HG02852 (cell line): ENCODE measurements around the gene POU5F1.

Experiments used
- ATAC-seq: cut with Tn5 transposase; IDR thresholded peaks from one replicate; pipeline ENCODE4 v1.9.1; 2021; ENCODE audit warnings: mild to moderate bottlenecking, moderate library complexity; ENCODE audit not compliant: unreplicated experiment

Gene POU5F1

DNA sequence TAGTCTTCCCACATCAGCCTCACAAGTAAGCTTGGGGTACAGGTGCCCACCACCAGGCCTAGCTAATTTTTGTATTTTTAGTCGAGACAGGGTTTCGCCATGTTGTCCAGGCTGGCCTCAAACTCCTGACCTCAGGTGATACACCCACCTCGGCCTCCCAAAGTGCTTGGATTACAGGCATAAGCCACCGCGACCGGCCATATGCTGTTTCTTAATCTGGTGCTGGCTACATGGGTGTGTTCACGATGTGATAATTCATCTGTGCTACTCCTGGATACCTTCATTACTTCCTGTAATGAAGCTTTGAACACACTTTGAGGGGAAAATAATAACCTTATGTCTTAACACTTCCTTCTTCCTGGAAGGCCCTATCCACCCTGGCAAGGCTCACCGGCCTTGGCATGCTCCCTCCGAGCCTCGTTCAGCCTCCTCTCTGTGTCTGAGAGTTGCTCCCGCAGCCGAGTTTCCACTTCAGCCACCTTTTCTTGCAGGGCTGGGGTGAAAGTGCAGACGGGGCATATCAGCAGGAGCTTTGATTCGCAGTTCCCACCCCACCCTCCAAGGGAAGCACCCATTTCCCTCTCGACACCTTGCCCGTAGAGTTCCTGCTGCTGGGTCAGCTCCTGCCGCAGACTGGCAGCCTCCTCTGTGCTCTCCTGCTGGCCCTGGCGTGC lies 26.0 kb downstream of the POU5F1 start:
- ATAC-seq: no peak

DNA sequence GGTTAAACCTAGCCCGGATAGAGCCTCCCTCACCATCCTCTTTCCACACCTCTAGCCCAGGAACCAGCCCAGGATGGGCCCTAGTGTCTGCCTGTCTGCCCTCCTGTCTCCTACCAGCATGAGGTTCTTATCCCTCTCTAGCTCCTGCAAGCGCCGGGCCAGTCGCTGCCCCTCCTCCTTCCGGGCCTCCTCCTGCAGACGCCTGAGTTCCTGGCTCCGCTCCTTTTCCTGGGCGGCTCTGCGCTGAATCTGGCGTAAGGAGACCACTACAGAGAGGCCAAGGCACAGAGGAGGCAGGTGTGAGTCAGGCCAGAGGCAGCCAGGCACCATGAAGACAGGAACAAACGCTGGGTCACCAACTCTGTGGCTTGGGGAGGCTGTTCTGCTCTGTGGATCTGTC lies 27.3 kb downstream of the POU5F1 start:
- no peak for ATAC-seq

DNA sequence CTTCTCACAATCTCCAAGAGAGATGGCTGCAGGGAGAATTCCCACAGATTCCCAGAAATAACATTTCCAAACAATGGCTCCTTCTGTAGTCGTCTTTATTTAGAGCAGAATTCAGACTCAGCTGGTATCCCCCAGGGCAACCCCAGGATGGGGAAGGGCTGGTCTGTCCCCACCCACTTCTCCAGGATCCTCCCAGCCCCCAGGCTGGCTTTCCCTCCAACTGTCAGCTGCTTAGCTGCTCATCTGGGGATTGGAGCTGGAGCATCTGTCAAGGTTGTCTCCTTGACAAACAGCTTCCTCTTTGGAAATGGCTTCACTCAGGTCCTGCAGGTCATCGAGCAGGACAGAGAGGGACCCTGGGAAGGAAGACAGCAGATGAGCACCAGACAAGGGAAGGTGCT lies 28.1 kb downstream of the POU5F1 start:
- ATAC-seq: no peak

DNA sequence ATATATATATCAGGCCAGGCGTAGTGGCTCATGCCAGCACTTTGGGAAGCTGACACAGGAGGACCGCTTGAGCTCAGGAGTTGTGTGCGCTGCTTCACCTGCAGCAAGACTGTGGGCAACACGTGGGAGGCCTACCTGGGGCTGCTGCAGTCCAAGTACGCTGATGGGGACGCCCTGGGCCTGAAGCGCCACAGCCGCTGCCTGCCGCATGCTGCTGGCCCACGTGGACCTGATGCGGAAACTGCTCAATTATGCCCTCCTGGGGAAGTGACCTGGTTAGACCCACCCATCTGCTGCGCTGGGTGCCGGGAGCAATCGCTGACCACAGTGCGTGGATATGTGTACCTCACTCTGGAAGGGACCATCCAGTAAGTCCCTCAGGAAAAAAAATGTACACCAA lies 29.8 kb downstream of the POU5F1 start:
- ATAC-seq: no peak

DNA sequence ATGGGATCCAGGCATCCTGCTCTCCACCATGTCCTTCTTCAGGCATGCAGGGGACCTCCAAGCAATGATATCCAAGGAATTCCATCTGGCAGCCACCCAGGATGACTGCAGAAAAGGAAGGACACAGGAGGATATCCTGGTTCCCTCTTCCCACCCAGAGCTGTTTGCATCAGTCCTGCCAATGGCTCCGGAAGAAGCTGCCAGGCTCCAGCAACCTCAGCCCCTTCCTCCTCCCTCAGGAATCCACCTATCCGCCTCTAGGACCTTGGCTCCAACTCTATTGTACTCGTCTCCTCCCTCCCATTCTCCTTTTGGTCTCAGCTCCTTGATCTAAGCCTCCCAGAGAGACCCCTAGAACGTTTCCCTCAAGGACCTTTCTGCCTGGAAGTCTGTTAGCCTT lies 30.9 kb downstream of the POU5F1 start:
- ATAC-seq: no peak

DNA sequence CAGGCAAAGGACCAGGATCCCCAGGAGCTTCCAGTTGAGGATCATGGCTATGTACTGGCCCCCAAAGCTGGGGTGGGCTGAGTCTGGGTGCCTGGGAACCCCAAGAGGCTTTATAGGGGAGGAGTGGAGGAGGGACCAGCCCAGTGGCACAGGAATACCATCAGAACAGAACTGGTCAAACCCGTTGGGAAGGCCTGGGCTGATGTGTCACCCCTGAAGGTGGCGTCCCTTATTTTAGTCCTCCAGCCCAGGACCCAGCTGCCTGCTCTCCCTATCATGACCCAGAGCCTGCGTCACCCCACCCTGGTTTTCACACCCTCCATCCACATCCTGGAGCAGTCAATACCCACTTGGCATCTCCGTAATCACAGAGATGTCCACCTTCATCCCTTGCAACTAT lies 31.5 kb downstream of the POU5F1 start, which contains the start of gene PSORS1C2:
PSORS1C2 (minus strand) TSS at position 85 of the 400 bp plus-strand sequence; CDS start at position 45, 40 bp downstream.
- ATAC-seq: no peak

DNA sequence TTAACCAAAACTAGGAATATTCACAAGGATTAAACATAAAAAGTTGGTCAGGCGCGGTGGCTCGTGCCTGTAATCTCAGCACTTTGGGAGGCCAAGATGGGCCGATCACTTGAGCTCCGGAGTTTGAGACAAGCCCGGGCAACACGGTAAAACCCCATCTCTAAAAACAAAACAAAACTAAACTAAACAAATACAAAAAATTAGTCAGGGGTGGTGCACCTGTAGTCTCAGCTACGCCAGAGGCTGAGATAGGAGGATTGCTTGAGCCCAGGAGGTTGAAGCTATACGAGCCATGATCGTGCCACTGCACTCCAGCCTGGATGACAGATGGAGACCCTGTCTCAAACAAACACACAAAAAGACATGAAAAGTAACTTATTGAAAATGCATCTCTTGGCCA lies 34.8 kb downstream of the POU5F1 start:
- ATAC-seq: no peak

DNA sequence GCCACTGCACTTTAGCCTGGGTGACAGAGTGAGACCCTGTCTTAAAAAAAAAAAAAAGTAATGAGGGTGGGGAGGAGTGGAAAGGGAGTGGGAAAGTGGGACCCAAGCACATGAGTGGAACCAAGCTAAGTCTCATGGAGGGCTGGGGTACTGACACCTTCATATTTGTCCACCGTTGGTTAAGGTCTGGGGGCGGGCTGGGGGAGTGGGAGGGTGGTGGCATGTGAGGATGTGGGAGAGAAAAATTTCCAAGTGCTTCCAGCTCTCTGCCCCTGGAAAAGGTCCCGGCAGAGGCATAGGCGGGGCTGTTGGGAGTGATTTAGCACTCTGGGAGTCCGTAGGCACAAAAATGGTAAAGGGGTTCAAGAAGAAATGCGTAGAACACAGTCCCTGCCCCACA lies 37.7 kb downstream of the POU5F1 start:
- ATAC-seq: no peak

DNA sequence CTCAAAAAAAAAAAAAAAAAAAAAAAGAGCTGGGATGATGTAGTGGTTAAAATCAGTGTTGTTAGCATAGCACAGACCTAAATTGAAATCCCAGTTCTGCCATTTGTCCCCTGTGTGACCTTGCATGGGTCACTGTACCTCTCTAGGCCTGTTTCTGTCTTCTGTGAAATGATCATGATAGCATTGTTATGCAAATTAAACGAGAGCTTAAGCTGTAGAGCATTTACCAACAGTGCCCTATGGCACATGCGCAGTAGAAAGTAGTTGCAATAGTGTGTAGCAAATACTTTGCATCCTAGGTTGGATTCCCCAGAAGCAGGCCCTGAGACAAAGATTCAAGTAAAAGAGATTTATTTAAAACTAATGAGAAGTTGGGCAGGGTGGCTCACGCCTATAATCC lies 38.9 kb downstream of the POU5F1 start:
- no peak for ATAC-seq

DNA sequence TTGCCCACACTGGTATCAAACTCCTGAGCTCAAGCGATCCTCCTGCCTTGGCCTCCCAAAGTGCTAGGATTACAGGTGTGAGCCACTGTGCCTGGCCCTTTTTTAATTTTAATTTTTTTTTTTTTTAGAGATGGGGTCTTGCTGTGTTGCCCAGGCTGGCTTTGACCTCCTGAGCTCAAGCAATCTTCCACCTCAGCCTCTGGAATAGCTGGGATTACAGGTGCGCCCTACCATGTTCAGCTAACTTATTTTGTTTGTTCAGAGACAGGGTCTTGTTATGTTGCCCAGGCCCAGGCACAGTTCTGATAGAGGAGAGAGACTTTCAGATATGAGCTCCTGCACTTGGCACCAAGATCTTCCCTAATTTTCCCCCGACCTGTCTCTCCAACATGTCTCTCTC lies 39.7 kb downstream of the POU5F1 start:
- ATAC-seq: no peak

DNA sequence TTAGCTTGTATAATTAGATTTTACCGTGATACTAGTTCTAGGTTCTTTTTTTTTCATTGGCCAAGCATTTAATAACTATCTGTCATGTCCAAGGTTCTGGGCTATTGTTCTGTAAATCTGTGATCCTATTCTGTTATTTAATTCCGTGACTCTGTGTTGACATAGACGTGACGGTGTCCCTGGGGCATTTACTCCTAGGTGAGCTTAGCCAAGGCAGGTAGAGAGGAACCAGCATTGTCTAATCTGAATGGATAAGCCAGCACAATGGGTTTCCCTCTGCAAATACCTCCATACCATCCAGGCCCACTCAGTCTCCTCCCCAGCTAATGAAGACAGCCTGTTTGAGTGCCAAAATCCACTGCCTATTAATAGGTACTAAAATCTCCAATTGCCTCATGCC lies 41.4 kb downstream of the POU5F1 start:
- ATAC-seq: no peak

DNA sequence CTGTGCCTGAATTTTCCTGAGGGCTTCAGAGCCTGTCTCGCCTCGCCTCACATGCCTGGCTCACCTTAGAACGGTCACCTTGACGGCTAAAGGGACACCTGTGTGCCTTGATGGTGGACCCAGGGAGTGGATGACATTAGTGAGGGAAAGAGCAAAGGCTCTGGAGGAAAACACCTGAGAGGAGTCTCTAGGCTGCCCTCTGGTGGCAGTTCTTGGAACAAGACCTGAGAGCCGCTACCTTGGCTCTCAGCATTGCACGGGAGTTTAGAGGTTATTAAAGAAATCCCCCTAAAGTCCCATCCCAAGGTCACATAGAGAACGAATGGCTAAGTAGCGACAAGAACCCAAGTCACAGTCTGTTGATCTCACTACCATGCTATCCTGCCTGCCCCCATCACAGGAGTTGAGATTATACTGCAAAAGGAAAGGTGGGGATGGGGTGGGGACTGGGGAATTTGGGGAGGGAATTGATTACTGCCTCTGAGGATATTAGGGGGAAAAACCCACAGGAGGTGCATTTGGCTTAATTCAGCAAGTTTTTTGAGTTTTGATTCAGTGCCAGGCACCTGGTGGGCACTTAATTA lies 42.3 kb downstream of the POU5F1 start:
- no peak for ATAC-seq

DNA sequence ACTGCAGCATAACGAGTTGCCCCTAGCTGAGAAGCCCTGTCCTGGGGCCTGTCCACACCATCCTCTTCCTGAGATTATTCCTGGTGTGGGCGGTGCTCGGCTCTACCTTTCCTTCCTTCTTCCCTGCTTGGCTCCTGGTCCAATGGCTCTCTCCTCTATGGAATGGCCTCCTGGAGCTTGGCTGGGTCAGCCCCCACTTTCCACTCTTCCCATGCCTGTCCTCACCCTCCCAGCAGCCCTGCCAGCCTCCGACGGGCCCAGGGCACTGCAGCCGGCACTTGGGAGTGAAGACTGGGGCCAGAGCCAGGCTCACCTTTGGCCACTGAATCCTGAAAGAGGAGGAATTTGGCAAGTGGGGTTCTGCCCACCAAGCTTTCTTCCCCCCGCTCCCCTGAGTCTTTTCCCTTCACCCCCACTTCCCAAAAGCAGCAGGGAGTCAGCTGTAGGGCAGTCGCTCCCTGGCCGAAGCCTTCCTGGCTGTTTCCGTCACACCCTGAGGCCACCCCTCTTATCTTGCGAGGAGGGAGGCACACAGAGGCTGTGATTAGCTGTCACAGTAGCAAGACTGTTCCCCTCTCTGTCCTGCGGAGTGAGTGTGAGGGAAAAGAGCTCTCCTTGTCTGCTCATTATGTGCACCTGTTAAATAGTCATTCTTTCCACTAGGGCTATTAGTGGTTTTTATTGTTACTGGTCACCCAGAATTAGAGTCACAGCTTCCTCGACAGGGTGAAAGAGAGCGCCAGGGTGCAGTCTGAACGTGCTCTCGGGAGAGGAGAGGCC lies 43.9 kb downstream of the POU5F1 start:
- no peak for ATAC-seq

DNA sequence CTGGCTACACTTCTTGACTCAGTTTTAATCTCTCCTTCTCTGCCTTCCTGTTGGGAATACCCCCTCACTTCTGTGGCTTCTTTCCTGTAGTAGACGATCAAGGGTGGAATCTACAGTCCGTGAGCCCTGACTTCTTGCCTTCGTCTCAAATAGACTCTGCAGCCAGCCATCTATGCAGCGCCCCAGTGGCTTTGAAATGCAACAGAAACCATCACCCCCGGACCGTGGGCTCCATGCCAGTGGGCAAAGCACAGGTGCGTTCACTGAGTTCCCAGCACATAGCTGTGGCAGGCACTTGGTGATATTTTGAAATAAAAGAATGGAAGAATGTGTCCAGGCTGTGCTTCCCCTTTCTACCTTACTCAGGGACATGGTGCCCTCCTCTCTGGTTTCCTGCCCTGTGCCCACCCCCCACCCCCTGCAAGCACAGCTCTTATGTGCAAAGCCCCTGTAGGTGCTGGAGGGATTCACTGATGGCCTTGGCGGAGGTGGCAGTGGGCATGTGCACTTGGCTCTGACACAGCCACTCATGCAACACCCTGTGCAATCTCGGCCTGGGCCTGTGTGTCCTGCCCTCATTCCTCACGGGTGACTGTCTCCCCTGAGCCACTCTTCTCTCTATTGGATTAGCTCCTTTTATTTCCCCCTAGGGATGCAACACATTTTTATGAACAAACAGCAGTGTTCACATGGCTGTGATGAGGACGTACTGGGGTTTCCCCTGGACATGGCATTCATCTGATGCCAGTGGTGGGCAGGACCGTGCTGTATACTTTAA lies 44.7 kb downstream of the POU5F1 start:
- ATAC-seq: no peak

DNA sequence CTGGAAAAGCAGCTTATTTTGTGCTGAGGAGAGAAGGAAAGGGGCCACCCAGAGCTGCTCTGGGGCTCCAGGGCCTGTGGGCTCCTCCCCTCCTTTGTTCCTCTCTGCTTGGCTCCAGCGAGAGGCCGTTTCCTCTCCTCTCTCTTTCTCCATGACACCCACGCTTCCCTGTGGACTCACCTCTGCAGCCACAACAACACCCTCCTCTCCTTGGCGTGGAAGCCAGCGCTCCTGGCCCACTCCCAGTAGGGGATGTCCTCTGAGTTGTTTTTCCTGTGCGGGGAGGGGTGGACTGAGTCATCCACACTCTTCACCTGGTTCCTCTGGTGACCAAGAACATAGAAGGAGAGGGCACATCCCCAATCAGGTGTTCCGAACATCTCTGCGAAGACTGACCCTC lies 45.3 kb downstream of the POU5F1 start:
- no peak for ATAC-seq

DNA sequence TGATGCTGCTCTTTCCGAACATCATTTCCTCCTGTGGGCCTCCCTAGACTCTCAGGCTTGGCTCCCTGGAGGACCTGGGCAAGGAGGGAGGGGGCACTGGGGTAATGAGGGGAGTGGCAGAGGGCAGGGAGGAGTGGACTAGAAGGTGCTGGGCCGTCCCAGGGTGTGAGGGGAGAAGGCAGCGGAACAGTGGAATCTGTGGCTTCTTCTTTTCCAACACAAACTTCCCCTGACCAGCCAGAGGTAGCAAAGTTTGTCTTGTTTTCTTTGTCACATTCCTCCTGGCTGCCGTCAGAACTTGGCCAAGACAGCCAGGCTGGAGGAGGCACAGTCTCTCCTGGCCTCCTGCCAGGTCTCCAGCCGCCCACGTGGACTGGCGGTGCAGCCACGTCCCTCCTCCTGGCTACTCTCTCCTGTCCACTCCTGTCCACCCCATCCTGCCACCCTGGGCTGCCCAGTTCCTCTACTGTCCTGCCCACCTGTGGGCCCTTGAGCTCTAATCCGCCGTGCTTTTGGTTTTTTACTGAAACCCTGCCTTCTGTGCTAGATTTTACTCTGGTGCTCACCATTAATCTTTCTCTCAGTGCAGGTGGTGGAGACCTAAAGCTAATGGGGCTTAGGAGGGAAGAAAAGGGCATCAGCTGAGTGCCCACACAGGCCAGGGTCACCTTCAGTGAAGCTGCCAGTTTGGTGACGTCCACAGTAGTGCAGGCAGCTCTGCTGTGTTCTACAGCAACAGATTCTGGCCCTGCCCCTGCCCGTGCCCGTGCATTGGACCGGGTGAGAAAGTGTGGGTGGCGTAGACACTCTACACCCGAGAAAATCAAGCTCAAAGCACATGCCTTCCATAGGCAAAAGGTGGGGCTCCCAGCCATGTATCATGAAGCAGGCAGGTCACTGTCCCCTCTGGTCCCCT lies 47.4 kb downstream of the POU5F1 start:
- ATAC-seq: no peak

DNA sequence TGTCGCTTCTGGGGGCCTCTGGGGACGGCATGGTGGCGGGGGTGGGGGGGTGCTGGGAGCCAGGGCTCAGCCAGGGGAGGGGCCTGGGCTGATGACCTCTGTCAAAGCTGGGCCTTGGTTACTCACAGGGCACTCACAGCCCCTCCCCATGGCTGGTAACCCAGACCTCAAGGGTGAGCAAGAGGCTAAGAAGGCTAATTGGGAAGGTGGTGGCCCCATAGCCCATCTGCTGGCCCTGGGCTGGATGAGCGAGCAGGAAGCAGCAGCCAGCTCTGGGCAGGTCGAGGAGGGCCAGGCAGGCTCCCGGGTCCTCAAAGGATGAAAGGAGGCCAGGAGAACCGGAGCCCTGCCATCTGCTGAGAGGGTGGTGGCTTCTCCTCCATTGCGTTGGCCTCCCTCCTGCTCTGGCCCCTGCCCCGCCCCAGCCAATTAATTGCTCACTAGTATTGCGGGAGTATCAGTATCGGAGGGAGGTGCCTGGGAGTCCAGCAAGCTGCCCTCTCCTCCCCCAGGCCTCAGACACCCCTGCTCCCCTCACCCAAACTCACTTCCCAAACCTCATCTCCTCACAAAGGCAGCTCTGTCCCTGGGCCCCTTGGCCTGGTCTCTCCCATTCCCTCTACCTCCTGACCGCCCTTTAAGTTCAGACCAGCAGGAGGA lies 49.2 kb downstream of the POU5F1 start:
- no peak for ATAC-seq

DNA sequence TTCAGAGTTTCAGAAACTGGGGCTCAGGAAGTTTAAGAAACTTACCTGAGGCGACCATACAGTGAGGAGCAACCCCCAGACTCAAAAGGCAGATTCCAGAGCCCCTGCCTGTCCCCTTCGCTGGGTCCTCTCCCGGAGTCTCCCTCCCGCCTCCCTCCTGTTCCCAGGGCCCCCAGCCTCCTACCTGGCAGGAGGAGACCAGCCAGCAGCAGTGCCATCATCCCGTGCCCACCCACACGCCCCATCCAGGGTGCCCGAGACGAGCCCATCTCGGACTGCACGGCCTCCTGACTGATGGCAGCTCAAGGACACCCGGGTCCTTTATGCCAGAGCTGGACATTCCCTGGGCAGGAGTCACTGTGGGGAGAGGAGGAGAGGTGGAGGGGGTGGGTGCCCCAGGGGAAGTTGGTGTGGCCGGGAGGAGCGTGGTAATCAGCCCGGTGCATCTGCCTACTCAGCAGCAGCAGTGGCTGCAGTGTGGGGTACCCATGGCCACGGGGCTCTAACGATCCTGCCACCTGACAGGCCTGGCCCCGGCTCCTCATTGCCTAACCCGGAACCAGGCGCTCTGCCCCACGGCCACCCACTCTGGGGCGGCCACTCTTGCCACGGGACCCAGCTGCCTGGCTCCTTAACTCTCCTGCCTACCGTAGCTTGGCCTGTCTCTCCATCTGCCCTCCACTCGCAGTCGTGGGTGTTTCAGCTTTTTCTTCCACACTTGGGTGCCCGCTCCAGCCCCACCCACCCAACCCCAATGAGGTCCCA lies 50.1 kb downstream of the POU5F1 start, which contains the start of gene CDSN:
CDSN (minus strand) TSS at position 296 of the 765 bp plus-strand sequence; CDS start at position 269, 27 bp downstream.
- ATAC-seq: no peak

DNA sequence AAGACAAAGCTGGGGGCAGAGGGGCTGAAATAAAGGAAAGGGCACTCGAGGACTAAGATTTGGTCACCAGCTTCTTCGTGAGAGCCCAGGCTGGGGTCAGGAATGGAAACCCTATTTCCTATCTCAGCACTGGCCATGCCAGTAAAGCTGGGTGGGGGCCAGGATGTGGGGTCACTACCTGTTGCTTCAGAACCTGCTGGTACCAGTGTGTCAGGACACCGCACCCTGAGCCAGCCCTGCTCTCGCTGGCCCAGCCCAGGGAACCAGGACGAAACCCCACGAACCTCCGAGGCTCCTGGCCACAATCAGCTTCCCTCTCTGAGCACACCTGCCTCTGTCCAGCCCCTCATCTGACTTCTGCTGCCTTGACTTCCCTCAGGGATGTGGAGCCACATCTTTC lies 52.3 kb downstream of the POU5F1 start:
- ATAC-seq: no peak
